NCI-H2081 (cell line): ENCODE data around the gene TTC13.

Experiments
- DNase-seq, 2 experiments: peaks; one replicate each; lab custom pipeline; 2025; lab: John Stamatoyannopoulos, UW

The TTC13 gene

GRCh38 chr1:230870916-230871315, 107.7 kb downstream of the TTC13 start:
- no peak for DNase-seq

GRCh38 chr1:230869500-230869899, 109.2 kb downstream of the TTC13 start:
- no peak for DNase-seq

- peak; percentile 65 to 78 for DNase-seq
Observed at GRCh38 chr1:230868736-230869385, 109.8 kb downstream of the TTC13 start.

GRCh38 chr1:230867903-230868735, 110.5 kb downstream of the TTC13 start, which contains the start of gene C1orf198:
TSS of gene C1orf198 (minus strand) at chr1:230868521. CDS start at chr1:230868512, 9 bp downstream.
- peak; percentile 64 to 78 for DNase-seq

- DNase-seq, result peak in 1 of 2 experiments; percentile 33
Observed at GRCh38 chr1:230867101-230867902, 111.4 kb downstream of the TTC13 start.

- no peak for DNase-seq
Observed at GRCh38 chr1:230866171-230867070, 112.2 kb downstream of the TTC13 start.

GRCh38 chr1:230865062-230865817, 113.4 kb downstream of the TTC13 start:
- DNase-seq, result no peak

GRCh38 chr1:230864441-230864840, 114.2 kb downstream of the TTC13 start:
- DNase-seq, result no peak

DNA sequence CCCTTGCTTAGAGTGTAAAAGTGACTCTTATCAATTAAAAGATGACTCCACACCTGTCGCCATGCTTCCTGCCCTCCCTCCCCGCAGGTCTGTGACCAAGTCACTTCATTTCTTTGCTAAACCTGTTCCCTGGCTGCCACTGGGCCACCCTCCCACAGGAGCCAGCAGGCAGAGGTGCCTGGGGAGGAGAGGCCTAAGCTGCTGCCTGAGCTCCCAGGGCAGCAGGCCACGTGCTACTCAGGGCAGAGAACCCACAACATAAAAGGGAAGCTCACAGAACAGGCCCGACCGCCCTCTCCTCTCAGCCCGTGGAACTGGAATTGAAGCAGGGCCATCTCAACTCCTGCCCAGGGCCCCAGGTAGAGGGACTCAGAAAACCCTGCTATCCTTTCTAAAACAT, 115.2 kb downstream of the TTC13 start:
- no peak for DNase-seq

GRCh38 chr1:230861970-230862595, 116.6 kb downstream of the TTC13 start:
- no peak for DNase-seq

GRCh38 chr1:230861489-230861888, 117.2 kb downstream of the TTC13 start:
- no peak for DNase-seq

- no peak for DNase-seq
Observed at GRCh38 chr1:230860617-230861384, 117.9 kb downstream of the TTC13 start.

DNA sequence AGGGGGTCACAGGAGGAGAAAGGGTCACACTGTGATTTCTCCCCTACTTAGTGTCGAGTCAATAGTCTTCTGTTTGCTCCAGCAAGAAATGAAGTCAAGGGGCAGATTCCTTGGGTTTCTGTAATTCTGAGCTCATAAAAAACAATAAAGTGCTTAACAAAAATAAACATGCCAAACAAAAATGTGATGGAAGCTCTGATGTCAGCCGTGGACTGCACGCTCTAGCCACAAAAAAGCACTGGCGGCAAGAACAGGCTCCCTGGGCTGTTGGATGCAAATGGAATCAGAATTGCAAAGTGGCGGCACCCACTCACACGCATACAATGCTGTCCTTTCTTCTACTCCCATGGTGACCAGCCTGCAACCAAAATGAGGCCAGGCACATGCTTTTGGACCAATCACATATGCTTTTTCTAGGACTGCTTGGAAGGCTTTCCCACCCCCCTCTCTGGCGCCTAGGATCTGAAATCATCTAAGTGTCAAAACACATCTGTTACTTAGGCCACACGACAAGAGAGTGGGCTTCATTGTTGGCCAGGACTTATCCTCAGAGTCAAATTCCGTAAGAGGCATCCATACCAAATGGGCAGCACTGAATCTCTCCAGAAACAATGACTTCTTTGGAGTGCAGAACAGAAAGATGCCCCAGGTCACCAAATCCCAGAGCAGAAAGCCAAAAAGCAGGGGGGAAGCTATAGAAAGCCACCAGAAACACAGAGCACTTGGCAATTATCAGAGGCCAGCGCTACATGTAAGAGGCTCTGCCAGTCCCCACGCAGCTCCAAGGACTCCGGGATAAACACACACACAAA, 119.5 kb downstream of the TTC13 start:
- DNase-seq, result no peak

GRCh38 chr1:230858236-230858820, 120.3 kb downstream of the TTC13 start:
- no peak for DNase-seq

- no peak for DNase-seq
Observed at GRCh38 chr1:230857822-230858221, 120.8 kb downstream of the TTC13 start.

DNA sequence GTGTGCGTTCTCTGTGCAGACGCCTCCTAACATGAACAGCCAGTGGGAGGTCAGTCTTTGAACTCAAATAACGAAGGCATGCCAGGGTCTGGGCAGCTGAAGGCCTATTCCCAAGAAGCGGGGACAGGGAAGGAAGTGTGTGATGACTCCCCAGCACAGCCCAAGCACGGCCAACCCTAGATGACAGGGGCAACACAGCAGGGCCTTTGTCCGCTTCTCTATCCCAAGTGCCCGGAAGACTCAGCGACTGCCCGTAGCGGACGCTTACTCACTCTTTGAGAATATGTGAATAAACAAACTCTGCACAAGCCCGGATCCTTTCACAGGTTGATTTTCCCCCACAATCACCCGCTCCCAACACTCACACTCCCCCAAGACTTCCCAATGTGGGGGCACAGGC, 121.6 kb downstream of the TTC13 start:
- DNase-seq, result no peak
